ENCODE measurements around the gene HSD11B1.
A peak's percentile ranks its signal among the peaks of the same experiment; 100 is the strongest.
"Not testable (repeated sequence)": the region's sequence is repeated elsewhere in the genome, so short reads cannot be mapped to it uniquely, and the experiment has no call there.

HSD11B1 gene

DNA sequence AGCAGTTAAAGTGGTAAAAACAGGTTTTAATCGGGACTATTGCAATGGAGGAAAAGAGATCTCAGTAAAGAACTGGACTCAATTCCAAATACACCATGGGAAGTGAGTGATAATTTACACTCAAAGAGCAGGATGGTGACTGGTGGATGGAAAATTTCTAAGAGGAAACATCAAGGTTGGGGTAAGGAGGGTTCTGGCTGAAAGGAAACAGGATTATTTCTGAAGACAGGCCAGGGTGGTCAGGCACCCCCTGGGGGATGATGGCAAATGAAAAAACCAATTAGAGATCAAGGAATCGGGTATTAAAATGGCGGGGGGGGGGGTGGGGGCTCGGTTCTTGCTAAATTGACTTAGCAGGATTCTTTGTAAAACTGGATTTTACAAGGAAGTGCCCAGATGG lies 12.3 kb upstream of the HSD11B1 start:
- DNase-seq (ENCODE audit: low read depth): no peak

DNA sequence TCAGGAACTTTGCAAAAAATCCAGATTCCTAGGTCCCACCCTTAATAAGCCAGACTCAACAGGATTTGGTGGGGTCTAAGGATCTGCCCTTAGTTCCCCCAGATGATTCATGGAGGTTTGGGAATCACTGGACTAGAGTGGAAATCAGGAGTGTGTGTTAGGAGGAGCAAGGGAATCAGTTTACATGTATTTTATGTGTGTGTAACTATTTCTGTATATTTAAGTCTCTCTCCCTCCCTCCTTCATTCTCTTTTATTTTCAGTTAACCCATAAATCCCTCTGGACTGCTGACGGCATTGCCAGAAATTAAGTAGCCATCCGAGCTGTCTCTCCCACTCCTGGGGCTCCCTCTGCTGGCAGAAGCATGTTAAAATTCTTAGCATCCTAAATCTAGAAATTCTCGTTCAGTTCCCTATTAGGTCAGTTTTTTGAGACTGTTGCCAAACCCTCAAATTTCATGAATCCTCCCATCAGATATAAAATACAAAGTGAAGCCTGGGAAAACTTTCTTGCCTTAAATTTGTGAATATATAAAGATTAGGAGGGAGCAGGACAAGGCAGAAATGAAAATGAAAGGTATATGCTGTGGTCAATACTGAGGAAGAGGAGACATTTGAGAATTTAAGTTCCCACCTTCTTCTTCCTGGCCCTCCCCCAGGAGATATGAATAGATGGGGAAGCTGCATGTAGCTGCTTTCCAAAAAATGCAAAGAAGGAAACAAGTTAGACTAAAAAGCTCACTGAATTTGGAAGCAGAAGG lies 11.7 kb upstream of the HSD11B1 start:
- peak; percentile 78 for DNase-seq (ENCODE audit: low read depth)

DNA sequence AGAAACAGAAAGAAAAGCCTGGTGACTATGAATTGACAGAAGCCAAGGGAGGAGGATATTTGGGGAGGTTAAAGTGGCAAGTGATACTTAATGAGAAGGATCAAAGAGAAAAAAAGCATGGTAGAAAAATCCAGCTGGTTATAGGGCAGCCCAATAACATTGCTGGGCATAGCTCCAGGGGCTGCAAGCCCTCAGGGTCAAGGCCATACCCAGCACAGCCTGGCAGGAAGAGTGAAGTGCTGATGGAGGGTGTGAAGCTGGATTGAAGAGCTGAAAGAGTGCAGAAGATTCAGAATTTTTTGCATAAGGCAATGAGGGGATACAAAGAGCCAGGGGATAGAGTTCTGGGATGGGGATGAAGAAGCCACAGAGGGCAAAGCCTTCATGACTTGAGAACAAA lies 8.0 kb upstream of the HSD11B1 start:
- no peak for DNase-seq (ENCODE audit: low read depth)

DNA sequence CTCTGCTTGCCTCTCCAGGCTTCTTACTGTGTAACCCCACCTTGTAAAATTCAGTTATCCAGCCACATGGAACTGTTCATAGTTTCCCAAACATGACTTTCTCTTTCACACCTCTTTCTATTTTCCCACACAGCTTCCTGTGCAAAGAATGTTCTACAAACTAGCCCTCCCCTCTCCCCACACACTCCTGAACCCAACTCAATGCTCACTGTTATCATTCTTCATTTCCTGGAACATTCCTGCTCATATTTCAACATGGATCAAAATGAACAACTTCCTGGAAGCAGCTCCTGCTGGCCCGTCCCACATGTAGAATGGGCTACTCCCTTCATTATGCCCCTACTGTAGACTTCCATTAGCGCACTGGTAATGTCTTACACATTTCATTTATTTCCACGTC lies 7.5 kb upstream of the HSD11B1 start:
- DNase-seq (ENCODE audit: low read depth): no peak

DNA sequence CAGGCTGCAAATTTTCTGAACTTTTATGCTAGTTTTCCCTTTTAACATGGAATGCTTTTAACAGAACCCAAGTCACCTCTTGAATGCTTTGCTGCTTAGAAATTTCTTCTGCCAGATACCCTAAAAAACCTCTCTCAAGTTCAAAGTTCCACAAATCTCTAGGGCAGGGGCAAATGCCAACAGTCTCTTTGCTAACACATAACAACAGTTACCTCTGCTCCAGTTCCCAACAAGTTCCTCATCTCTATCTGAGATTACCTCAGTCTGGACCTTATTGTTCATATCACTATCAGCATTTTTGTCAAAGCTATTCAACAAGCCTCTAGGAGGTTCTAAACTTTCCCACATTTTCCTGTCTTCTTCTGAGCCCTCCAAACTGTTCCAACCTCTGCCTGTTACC lies 4.0 kb upstream of the HSD11B1 start:
- not testable (repeated sequence) for DNase-seq (ENCODE audit: low read depth)

DNA sequence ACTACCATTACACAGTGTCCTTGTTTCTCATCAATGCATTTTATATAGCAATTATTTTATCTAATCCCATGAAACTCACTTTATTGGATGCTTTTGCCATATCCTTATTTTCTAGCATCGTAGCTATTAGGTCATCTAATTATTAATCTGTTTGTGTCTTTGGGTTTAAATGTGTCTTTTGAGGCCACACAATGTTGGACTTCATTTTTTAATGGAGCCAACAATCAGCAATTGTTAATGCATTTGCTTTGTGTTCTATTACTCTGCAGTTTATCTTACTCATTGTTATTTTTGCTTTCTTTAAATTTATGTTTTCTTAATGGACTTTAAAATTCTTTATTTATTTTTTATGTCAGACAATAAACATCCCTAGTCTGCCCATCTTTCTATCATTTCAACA lies 1.8 kb upstream of the HSD11B1 start:
- DNase-seq (ENCODE audit: low read depth): no peak

DNA sequence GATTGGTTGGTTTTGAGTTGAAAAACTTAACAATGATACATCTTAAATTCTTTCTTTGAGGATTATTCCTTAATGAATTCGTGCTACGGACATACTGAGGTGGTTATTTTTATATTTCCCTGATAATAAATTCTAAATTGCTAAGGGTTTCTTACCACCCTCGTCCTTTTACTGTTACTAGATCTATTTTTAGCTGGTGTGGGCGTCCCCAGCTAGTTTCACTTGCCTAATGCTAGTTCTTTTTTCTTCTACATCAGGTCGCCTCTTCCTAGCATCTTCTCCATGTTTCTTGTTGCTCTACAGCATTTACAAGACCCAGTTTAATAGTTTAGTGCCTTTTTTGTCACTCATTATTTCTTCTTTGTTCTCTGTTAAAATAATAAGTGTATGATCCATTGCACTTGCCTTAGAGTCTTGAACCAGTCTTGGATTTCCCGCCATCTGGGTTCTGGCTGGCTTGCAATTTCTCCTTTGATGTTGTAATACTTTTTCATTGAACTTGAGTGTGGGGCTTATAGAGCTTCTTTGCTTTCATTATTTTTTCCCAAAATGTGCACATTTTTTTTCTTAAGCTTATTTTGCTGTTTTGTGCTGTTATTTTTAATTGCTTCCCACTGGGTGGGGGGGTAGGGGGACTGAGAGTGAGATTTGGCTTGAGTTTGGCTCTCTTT lies 677 bp upstream of the HSD11B1 start:
- no peak for DNase-seq (ENCODE audit: low read depth)

DNA sequence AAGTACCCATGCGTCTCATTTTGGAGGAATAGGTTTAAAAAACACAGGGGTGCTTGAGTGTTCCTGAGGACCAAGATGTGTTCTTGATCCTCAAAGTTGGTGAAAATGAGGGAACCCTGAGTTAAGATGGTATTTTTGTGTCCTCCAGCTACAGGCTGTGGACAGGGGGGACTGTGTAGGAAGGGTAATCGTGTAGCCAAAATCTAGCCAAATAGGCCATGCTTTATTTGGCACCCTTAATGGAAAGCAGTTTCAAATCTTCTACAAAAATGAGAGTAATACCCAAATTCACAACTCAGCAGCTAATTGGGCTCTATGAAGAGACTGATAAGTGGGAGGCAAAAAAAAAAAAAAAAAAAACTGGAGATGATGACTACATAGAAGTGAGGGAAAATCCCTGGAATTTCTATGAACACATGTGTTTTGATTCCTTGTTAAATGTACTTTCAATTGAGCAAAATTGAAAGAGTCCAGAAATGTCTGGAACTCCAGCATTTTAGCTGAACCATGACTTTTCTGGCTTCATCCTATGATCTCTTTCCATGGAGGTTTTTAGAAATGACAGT lies 470 bp downstream of the HSD11B1 start:
- no peak for DNase-seq (ENCODE audit: low read depth)

DNA sequence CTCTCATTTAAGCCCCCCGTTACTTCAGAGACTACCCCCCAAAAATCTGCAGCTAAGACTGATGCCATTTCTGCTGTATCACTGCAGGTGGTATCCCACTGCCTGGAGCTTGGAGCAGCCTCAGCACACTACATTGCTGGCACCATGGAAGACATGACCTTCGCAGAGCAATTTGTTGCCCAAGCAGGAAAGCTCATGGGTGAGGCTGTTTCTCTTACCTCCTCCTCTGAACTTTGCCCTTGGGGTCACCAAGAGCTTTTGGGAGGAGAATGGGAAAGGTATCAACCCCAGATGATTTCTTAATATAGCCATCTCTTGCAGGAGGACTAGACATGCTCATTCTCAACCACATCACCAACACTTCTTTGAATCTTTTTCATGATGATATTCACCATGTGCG lies 2.0 kb downstream of the HSD11B1 start:
- DNase-seq (ENCODE audit: low read depth): no peak

DNA sequence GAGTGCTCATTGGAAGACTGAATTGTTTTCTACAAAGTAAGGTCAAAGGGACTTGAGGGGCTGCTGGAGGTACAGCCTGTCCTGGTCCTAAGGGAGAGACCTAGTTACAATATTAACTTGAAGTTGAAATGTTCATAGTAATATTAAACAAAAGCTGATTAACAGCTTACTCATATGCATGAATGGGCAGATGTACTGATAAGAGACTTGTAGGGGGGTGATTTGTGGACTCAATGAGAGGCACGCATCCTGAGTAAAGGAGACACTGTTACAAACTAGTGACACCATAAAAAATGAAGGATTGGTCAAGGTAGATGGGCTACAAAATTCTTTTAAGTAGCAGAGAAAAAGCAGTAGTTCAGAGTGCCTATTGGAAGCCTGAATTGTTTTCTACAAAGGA lies 2.7 kb downstream of the HSD11B1 start:
- no peak for DNase-seq (ENCODE audit: low read depth)

DNA sequence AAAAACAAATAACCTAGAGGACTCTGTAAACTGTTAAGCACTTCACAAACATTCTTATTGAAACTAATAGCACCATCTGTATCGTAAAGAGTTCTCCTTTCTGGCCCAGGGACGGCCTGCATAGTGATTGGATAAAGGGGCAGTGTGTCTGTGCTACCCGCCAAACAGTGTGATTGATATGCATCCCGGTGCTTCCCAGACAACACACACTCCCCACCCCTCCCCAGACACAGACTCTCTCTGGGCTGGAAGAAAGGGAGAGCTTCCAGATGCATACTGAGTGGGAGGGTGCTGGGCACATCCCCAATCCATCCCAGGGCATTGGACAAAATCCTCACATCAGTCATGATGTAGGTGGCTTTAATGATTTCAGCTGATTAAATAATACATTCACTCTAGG lies 3.7 kb downstream of the HSD11B1 start:
- no peak for DNase-seq (ENCODE audit: low read depth)

DNA sequence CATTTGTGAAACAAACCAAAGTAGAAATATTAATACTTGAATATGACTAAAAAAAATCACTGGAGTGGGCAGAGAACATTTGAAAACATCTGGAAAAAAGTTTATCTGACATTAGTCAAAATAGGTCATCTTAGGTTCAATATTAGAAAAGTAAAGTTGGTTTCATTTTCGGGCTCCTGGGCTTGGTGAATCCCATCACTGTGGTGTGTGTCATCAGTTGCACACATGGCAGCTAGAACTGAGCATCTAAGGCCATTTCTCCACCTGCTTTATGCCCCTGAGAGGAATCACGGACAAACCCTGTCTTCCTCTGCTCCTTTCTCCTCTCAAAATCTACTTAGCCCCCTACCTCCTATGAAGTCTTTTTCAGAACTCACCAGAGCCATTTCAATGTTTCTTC lies 5.4 kb downstream of the HSD11B1 start:
- no peak for DNase-seq (ENCODE audit: low read depth)

DNA sequence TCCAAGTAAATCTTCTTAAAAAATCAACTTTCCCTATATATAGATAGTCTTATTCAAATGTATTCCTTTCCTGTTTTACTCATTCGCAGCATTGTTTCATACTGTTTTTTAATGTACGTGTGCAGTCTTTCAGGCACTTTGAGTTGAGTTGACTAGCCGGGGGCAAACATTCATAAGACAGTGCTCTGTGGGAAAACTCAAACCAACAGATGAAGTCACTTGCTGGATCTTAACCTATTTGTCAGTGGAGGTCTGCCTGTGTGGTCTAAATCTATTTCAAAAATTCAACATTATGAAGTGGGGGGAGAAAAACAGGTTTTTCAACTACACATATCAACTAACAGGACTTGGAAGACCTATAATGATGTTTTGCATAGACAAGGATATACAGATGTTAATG lies 6.2 kb downstream of the HSD11B1 start:
- DNase-seq (ENCODE audit: low read depth): no peak

DNA sequence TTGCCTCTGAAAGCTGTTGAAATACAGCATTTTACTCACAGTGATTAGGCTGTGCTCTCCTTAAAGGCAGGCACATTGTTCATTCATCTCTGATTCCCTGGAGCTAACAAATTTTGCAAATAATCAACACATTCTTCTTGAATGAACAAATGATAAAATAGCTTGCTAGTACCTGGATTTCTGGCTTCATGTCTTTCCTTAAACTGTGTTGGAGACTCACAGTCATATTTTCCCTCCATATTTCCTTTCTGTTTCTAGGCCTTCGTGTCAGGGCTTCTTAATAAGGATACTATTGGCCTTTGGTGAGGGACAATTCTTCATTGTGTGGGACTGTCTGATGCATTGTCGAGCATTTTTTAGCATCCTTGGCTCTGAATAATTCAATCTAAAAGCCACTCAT lies 9.7 kb downstream of the HSD11B1 start:
- no peak for DNase-seq (ENCODE audit: low read depth)

DNA sequence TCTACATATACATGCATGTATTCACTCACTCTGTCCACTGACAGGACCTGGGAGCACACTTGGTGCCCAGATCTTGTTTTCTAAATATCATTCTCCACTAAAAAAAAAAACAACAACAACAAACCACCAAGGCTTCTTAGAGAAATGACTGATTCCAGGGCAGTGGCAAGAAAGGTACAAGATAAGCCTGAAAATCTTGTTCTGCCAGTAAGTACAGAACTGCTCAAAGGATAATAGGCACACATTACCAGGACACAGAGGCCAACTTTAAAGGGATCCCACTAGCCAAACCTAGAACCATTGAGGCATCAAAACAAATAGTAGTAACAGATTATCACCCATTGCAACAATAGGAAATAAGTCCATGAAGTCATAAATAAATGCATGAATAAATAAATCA lies 10.7 kb downstream of the HSD11B1 start:
- no peak for DNase-seq (ENCODE audit: low read depth)

DNA sequence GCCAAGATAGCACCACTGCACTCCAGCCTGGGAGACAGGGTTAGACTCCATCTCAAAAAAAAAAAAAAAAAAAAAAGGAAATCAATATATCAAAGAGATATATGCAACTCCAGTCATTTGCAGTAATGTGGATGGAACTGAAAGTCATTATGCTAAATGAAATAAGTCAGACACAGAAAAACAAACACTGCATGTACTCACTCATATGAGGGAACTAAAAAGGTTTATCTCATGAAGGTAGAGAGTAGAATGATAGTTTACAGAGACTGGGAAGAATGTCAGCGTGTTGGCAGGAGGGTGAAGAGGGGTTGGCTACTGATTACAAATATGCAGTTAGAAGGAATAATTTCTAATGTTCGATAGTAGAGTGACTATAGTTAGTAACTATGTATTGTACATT lies 13.2 kb downstream of the HSD11B1 start:
- DNase-seq (ENCODE audit: low read depth): no peak

DNA sequence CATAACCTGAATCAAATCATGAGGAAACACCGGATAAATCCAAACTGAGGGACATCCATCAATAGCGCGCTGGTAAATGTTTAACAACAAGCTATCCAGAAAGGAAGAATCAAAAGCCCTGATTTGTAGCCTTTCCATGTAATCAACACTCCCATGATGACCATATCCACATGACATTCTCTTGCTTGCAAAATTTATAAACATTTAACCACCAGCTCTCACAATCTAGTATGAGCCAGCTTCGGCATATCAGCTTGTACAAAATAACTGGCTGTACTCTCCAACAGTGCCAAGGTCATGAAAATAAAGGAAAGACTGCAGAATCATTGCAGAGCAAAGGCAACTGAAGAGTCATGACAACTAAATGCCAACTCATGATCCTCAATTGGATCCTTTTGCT lies 15.7 kb downstream of the HSD11B1 start:
- no peak for DNase-seq (ENCODE audit: low read depth)

DNA sequence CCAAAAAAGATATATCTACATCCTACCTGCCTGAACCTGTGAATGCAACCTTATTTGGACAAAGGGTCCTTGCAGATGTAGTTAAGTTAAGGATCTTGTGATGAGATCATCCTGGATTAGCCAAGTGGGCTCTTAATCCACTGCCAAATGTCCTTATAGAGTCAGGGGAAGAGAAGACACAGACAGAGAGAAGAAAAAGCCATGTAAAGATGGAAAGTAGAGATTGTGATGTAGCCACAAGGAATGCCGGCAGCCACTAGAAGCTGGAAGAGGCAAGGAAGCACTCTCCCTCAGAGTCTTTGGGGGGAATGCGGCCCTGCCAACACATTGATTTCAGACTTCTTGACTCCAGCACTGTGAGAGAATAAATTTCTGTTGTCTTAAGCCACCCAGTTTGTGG lies 16.2 kb downstream of the HSD11B1 start:
- DNase-seq (ENCODE audit: low read depth): no peak

DNA sequence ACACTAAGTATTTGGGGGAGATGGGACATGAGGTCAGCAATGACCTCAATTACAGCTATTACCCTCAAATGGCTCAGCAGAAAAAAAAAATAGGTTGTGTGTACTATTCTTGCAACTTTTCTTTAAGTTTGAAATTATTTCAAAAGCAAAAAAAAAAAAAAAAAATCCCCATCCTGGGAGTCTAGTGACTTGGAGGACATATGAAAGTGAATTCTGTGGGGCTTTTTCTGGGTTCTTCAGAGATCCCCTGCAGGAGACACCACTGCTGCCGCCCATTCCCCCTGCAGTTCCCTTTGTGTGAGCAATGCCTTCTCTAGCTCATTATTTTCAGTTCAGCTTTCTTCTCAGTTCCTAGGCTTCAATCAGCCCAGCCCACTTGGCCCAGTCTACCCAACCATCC lies 16.7 kb downstream of the HSD11B1 start:
- DNase-seq (ENCODE audit: low read depth): no peak

DNA sequence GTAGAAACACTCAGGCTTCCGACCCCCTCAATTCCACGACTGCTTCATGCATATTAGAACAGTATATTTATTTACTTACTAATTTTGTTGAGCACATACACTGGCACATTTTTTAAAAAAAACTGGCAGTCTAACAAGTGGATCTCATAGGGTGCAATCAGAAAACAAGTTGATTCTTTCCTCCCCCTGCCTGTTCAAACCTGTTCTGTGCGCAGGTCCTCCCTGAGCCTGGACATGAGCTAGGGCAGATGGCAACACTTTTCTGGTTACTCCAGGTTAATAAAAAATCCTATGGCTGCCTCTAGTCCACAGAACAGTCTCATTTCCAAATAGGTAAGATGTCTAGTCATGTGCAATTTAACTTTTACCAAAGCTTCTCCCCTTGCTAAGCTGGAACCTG lies 18.6 kb downstream of the HSD11B1 start:
- DNase-seq (ENCODE audit: low read depth): no peak

DNA sequence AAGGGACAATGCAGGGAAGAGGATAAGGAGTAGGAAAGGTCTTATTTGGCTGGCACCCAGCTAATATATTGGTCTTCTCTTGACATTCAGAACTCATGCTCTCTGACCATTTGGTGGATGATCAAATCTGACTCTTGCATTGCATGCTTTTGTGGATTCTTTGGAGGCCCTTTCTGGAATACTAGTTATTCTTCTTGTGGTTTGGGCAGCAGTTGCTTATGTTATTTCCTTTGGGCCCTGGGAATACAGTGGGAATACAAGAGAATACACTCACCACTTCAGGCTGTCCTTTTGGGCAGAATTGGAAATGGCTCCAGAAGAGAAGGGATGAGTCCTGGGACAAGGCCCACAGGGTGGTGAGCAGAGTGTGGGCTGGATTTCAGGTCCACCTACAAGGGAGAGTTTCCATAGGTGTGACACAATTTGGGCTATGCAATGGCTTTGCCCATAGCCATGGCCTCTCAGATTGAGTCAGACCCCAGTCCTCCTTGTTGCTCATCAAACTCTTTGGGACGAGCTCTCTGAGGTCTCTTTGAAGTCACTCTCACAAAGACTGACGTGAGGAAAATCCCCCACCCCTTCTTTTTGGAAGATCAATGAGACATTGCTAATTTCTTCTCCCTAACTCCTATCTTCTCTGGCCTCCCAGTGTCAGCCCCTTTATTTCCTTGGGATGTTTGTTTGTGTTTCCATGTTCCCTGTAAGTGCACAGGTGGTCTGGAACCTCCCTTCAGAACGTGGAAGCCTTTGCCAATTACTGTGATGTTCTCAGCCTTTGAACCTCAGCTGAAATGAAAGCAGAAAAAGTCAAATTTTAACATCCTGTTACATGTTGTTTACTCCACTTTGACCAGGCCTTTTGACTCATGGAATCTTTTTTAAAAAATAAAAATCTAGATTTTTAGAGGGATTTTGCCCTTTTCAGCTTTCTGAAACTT lies 19.4 kb downstream of the HSD11B1 start:
- no peak for DNase-seq (ENCODE audit: low read depth)

DNA sequence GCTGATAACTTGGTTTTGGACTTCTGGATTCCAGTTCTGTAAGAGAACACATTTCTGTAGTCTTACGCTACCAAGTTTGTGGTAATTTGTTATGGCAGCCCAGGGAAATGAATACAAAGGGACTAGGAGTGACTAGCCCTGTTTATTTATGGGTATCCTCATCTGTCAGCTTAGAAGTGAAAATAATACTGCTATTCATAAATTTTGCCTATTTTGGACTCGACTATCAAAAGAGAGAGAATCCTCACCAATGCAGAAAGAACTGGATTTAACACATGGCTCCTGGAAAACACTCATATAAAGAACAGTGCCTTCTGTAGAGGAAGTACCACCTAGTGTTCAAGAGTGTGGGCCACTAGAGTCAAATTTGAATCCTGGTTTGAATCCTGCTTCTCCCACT lies 22.6 kb downstream of the HSD11B1 start:
- no peak for DNase-seq (ENCODE audit: low read depth)

DNA sequence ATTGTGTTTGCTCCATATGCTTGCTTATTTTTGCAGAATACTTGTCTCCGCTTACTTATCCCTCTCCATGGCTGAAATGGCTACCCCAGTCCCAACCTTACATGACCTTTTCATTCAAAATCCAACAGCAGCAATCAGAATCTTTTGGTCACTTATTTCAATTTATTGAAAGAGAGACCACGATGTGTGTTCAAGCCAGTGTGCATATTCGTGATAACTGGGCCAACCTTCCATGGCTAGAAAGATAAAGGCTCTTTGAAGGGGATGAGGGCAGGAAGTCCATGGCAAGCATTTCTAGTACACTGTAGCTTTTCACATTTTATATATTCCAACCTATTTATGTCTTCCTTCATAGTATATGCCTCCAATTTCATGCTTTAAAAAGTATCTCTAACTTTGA lies 23.1 kb downstream of the HSD11B1 start:
- no peak for DNase-seq (ENCODE audit: low read depth)
